Immature natural killer cell (primary cell): ENCODE results near the gene HNRNPAB. TPM values are rescaled to one million over a fixed set of nuclear protein-coding genes. Genes with fewer than 3 reads are reported as not detected.
A peak's percentile ranks its signal among the peaks of the same experiment; 100 is the strongest.
"Not testable (repeated sequence)": the region's sequence is repeated elsewhere in the genome, so short reads cannot be mapped to it uniquely, and the experiment has no call there.

Source experiments
- DNase-seq, 3 donors: peaks; one replicate each; pipeline ENCODE4 v3.0.0; 2022; ENCODE audit warnings: mixed read lengths in 1 of 3
- H3K27ac Mint-ChIP-seq, 6 donors: one replicate each; pipeline ENCODE4 v1.8.0; 2020; ENCODE audit warnings: mixed read lengths in 6 of 6, mild to moderate bottlenecking in 5 of 6, inconsistent platforms in 4 of 6, moderate library complexity in 3 of 6
- H3K27me3 Mint-ChIP-seq, 3 donors: one replicate each; pipeline ENCODE4 v1.8.0; 2020 to 2021; ENCODE audit warnings: low read depth in 3 of 3, mild to moderate bottlenecking in 3 of 3, mixed read lengths in 3 of 3, moderate library complexity in 3 of 3, inconsistent platforms in 1 of 3
- H3K36me3 Mint-ChIP-seq, 3 donors: one replicate each; pipeline ENCODE4 v1.8.0; 2020; ENCODE audit warnings: mixed read lengths in 3 of 3, inconsistent platforms in 2 of 3, mild to moderate bottlenecking in 2 of 3
- H3K4me1 Mint-ChIP-seq, 2 donors: one replicate each; pipeline ENCODE4 v1.8.0; 2020; ENCODE audit warnings: inconsistent platforms in 2 of 2, mild to moderate bottlenecking in 2 of 2, mixed read lengths in 2 of 2, moderate library complexity in 1 of 2
- H3K4me3 Mint-ChIP-seq, 5 donors: one replicate each; pipeline ENCODE4 v1.8.0; 2020; ENCODE audit warnings: mild to moderate bottlenecking in 5 of 5, mixed read lengths in 5 of 5, inconsistent platforms in 3 of 5, moderate library complexity in 3 of 5
- H3K9me3 Mint-ChIP-seq, 6 donors: one replicate each; pipeline ENCODE4 v1.8.0; 2020; ENCODE audit warnings: mild to moderate bottlenecking in 6 of 6, mixed read lengths in 6 of 6, inconsistent platforms in 4 of 6, moderate library complexity in 3 of 6
- polyA plus RNA-seq, 3 donors: library from polyadenylated mRNA; unstranded; fragments of 300-500 nt; fragmentation: Illumina TruSeq; gene quantifications; one replicate each; pipeline ENCODE4 v1.2.3, GENCODE V29; 2021

Gene HNRNPAB
- polyA plus RNA-seq, 3 donors from 2014 or later, result 34.4 to 126 (median 62.9) TPM

- peak within 1 kb of the TSS; percentile 66 to 93 (median 86) for H3K27ac Mint-ChIP-seq
- no peaks in the 10 kb centered on the region for H3K9me3 Mint-ChIP-seq
- H3K36me3 Mint-ChIP-seq, result peaks cover 8 to 15% (median 10%) of the 10 kb centered on the region in 3 donors
- peaks cover 65 to 82% of the 10 kb centered on the region in 2 donors for H3K4me1 Mint-ChIP-seq
- peak; percentile 72 to 76 (median 73) for DNase-seq
- peak within 1 kb of the TSS; percentile 79 to 89 (median 85) for H3K4me3 Mint-ChIP-seq
- H3K27me3 Mint-ChIP-seq, result peaks cover 2 to 10% (median 5%) of the 10 kb centered on the region in 3 donors
Observed at GRCh38 chr5:178232124-178232919, 28.0 kb downstream of the HNRNPAB start, which contains the start of gene PHYKPL. PHYKPL (minus strand) TSS chr5:178232802; CDS start chr5:178232550, 252 bp downstream.

- H3K36me3 Mint-ChIP-seq, result peaks cover 4 to 8% (median 4%) of the 10 kb centered on the region in 3 donors
- no peak for DNase-seq
- peaks cover 65 to 82% of the 10 kb centered on the region in 2 donors for H3K4me1 Mint-ChIP-seq
- peak overlapping the region; percentile 66 to 85 (median 72) for H3K4me3 Mint-ChIP-seq
- peak overlapping the region; percentile 66 to 87 (median 84) for H3K27ac Mint-ChIP-seq
- no peaks in the 10 kb centered on the region for H3K9me3 Mint-ChIP-seq
- H3K27me3 Mint-ChIP-seq, result peaks cover 2 to 10% (median 5%) of the 10 kb centered on the region in 3 donors
Observed at GRCh38 chr5:178232920-178233429, 28.6 kb downstream of the HNRNPAB start.

DNA sequence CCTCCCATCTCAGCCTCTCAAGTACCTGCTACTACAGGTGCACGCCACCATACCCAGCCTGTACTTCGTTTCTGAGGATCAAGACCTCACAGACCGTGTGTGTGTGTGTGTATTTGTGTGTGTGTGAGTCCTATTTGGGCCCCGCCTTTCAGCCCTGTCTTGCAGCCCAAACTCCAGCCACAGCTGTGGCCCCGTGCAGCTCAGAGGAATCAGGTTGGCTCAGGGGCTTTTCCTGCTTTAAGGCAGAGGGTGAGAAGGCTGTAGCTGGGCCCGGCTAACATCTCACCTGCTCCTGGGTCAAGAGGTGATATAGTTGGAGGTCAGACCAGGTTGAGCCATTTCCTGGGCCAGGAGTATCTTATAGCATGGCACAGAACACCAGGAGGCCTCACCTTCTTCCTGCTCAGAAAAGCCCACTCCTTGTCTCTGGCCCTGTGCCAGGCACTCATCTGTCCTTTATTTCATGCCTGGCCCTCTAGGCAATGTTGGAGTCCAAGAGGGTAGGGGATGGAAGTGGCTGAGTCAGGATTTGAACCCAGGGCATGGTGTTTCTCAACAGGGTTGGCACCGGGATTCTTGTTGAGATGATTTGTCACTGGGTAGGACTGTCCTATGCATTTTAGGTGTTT, 29.9 kb downstream of the HNRNPAB start:
- peak overlapping the region in 2 of 6 donors; percentile 57 to 66 for H3K27ac Mint-ChIP-seq
- peaks cover 2 to 11% (median 5%) of the 10 kb centered on the region in 3 donors for H3K27me3 Mint-ChIP-seq
- H3K4me3 Mint-ChIP-seq, result peak overlapping the region in 4 of 5 donors; percentile 25 to 59 (median 30)
- DNase-seq, result no peak
- H3K9me3 Mint-ChIP-seq, result no peaks in the 10 kb centered on the region
- peaks cover 74 to 82% of the 10 kb centered on the region in 2 donors for H3K4me1 Mint-ChIP-seq
- peaks cover 3 to 4% (median 4%) of the 10 kb centered on the region in 3 donors for H3K36me3 Mint-ChIP-seq

DNA sequence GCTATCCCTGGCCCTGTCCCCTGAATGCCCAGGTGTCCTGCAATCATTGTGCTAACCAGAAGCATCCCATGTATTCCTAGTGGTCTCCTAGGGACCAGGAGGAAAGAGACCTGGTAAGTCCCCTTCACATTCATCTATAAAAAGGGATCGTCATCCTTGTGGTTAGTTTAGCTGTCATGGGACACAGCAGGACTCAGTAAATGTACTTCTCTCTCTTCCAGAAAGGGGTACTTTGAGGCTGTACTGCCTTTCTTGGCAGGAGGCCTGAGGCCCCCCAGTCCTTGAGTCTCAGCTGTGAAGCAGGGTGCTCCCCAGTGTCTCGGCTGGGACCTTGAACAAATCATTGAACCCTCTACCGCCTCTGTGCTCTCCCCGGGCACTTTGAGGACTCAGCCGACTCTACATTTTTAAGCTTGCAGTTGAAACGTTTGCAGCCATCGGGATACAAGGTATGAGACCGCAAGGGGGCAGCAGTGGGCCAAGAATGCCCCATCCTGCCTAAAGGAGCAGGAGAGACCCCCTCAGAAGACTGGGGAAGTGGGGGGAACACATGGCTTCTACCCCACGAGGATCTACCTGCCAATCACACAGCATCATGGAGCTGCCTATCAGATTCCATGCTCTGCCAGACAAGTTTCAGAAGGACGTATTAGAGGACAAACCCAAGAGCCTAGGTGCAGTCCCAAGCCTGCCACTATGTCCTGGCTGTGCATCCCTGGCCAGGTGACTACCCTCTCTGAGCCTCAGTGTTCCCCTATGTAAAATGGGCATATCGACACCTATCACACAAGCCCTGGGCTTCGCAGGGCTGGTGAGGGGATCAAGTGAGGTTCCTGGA, 30.6 kb downstream of the HNRNPAB start:
- Mint-ChIP-seq H3K36me3 (no peaks in the 10 kb centered on the region), H3K27me3 (peaks cover 2 to 15% (median 5%) of the 10 kb centered on the region in 3 donors), H3K27ac (peak overlapping the region; percentile 5 to 83 (median 56)), H3K9me3 (no peaks in the 10 kb centered on the region), H3K4me3 (peak overlapping the region; percentile 8 to 59 (median 26)), H3K4me1 (peaks cover 71 to 80% of the 10 kb centered on the region in 2 donors)
- peak; percentile 65 to 73 (median 72) for DNase-seq

GRCh38 chr5:178235588-178235974, 31.2 kb downstream of the HNRNPAB start:
- H3K36me3 Mint-ChIP-seq, result no peaks in the 10 kb centered on the region
- no peak for DNase-seq
- peak overlapping the region in 4 of 6 donors; percentile 12 to 98 (median 90) for H3K27ac Mint-ChIP-seq
- H3K27me3 Mint-ChIP-seq, result peaks cover 2 to 15% (median 5%) of the 10 kb centered on the region in 3 donors
- H3K4me3 Mint-ChIP-seq, result peak overlapping the region in 4 of 5 donors; percentile 53 to 79 (median 60)
- H3K4me1 Mint-ChIP-seq, result peaks cover 71 to 80% of the 10 kb centered on the region in 2 donors
- H3K9me3 Mint-ChIP-seq, result no peaks in the 10 kb centered on the region

- peaks cover 2 to 15% (median 6%) of the 10 kb centered on the region in 3 donors for H3K27me3 Mint-ChIP-seq
- DNase-seq, result no peak
- H3K9me3 Mint-ChIP-seq, result no peaks in the 10 kb centered on the region
- H3K27ac Mint-ChIP-seq, result peak overlapping the region in 5 of 6 donors; percentile 39 to 99 (median 98)
- H3K4me3 Mint-ChIP-seq, result peak overlapping the region; percentile 58 to 79 (median 73)
- peaks cover 71 to 80% of the 10 kb centered on the region in 2 donors for H3K4me1 Mint-ChIP-seq
- no peaks in the 10 kb centered on the region for H3K36me3 Mint-ChIP-seq
Observed at GRCh38 chr5:178236126-178236525, 31.8 kb downstream of the HNRNPAB start.

- H3K4me1 Mint-ChIP-seq, result peaks cover 71 to 80% of the 10 kb centered on the region in 2 donors
- H3K9me3 Mint-ChIP-seq, result no peaks in the 10 kb centered on the region
- H3K4me3 Mint-ChIP-seq, result peak overlapping the region; percentile 58 to 79 (median 73)
- peak overlapping the region; percentile 39 to 99 (median 94) for H3K27ac Mint-ChIP-seq
- peaks cover 2 to 15% (median 7%) of the 10 kb centered on the region in 3 donors for H3K27me3 Mint-ChIP-seq
- DNase-seq, result peak; percentile 40 to 70 (median 70)
- H3K36me3 Mint-ChIP-seq, result no peaks in the 10 kb centered on the region
Observed at GRCh38 chr5:178236679-178237078, 32.3 kb downstream of the HNRNPAB start.

DNA sequence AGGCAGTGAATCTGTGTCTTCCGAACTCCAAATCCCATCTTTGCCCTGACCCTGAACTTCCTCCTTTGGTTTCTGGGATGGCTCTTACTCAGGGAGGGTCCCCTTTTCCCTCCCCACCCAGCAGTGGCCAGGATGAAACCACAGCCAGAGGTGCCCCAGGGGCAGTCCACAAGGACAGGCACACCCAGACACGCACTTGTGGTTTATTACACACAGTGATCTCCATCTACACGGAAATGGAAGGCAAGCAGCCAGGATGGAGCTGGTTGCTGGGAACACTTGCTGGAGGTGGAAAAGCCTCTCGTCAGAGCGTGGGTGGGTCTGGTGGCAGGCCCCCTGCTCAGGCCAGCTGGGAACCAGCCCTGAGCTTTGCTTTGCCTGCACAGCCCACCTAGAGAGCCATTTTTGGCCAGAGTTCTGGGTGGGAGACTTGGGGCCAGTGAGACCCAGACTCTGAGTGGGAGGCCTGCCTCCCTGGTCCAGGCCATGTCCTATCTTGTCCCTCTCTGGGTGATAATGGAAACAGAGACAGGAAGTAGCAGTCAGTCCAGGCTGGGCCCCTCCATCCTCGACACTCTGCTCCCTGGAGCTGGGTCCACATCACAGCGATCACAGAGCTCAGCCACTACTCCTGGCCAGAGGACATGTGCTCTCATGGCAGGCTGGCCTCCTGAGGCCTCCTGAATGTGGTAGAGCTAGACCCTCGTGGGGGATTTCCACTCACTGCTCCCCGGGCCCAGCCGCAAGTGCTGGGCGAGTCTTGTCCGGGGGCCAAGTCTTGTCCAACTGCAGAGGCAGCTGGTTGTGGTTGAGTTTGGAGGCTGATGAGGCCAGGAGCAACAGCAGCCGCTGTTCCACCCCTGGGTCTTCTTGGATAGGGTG, 33.3 kb downstream of the HNRNPAB start:
- Mint-ChIP-seq H3K36me3 (no peaks in the 10 kb centered on the region), H3K4me3 (peak overlapping the region; percentile 58 to 79 (median 73)), H3K27ac (peak overlapping the region; percentile 91 to 99 (median 96)), H3K27me3 (peaks cover 2 to 15% (median 7%) of the 10 kb centered on the region in 3 donors), H3K9me3 (no peaks in the 10 kb centered on the region), H3K4me1 (peaks cover 75 to 84% of the 10 kb centered on the region in 2 donors)
- DNase-seq, result no peak

DNA sequence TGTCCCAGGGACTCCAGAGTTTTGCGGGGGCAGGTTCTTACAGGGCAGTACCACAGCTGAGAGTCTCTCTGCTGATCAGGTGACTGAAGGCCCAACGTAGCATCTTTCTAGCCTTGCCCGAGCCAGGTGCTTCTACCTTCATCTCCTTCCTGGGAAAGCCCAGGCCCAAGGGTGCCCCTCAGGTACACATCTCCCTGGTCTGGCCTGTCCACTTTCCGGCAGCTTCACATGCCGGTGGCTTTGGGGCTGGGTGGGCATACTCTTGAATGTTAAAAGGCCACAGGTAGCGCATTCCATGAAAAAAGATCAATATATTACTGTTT, 33.9 kb downstream of the HNRNPAB start:
- peak overlapping the region; percentile 65 to 79 (median 73) for H3K4me3 Mint-ChIP-seq
- H3K27ac Mint-ChIP-seq, result peak overlapping the region; percentile 91 to 99 (median 96)
- DNase-seq, result no peak
- peaks cover 2 to 15% (median 4%) of the 10 kb centered on the region in 3 donors for H3K27me3 Mint-ChIP-seq
- peaks cover 74 to 80% of the 10 kb centered on the region in 2 donors for H3K4me1 Mint-ChIP-seq
- H3K9me3 Mint-ChIP-seq, result no peaks in the 10 kb centered on the region
- no peaks in the 10 kb centered on the region for H3K36me3 Mint-ChIP-seq

GRCh38 chr5:178238711-178239592, 34.6 kb downstream of the HNRNPAB start:
- Mint-ChIP-seq H3K4me1 (peaks cover 76 to 78% of the 10 kb centered on the region in 2 donors), H3K36me3 (no peaks in the 10 kb centered on the region), H3K27me3 (peaks cover 2 to 15% (median 4%) of the 10 kb centered on the region in 3 donors), H3K4me3 (peak overlapping the region; percentile 73 to 79 (median 74)), H3K27ac (peak overlapping the region; percentile 91 to 99 (median 96)), H3K9me3 (no peaks in the 10 kb centered on the region)
- DNase-seq, result peak; percentile 61 to 74 (median 66)

- peak; percentile 51 to 68 (median 61) for DNase-seq
- H3K9me3 Mint-ChIP-seq, H3K36me3 Mint-ChIP-seq: not testable (repeated sequence)
- Mint-ChIP-seq H3K27ac (peak overlapping the region; percentile 75 to 98 (median 94)), H3K4me3 (peak overlapping the region; percentile 20 to 74 (median 64)), H3K27me3 (peaks cover 2 to 15% (median 4%) of the 10 kb centered on the region in 3 donors), H3K4me1 (peaks cover 74 to 80% of the 10 kb centered on the region in 2 donors)
Observed at GRCh38 chr5:178239626-178240301, 35.4 kb downstream of the HNRNPAB start.
